ENCODE measurements around the gene FAM240A.

Gene FAM240A

DNA sequence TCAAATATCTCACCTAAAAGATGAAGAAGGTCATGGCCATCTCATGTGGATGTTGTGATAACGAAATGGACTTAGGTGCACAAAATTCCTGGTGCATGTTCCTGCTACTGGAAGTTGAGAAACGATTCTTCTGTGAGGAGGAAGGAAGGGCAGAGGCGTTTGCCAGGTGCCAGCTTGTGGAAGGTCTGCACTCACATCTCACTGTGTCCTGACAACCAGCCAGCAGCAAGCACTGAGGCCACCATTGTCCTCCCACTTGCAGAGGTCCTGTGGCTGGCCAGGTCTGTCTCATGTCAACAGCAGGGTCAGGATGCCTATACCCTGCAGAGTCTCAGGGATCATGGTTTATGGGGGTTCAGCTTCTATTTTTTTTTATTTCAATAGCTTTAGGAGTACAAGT is 3.7 kb downstream of the FAM240A start:
- H3K36me3 ChIP-seq (ENCODE audit: control insufficient read depth, low read length): no peaks in the 10 kb centered on the region
- H3K4me1 ChIP-seq (ENCODE audit: control insufficient read depth, low read length): no peaks in the 10 kb centered on the region
- H3K79me2 ChIP-seq (ENCODE audit: control insufficient read depth, low read length): no peaks in the 10 kb centered on the region
- H3K27ac ChIP-seq (ENCODE audit: low read depth, low read length): no peak overlapping the region
- no peaks in the 10 kb centered on the region for H3F3A ChIP-seq (ENCODE audit: control insufficient read depth, insufficient read depth)
- no peaks in the 10 kb centered on the region for H4K20me1 ChIP-seq (ENCODE audit: control insufficient read depth, insufficient read depth, low read depth, low read length)
- no peak overlapping the region for H3K4me2 ChIP-seq (ENCODE audit: low read length)
- TF ChIP-seq, protein P1, sequence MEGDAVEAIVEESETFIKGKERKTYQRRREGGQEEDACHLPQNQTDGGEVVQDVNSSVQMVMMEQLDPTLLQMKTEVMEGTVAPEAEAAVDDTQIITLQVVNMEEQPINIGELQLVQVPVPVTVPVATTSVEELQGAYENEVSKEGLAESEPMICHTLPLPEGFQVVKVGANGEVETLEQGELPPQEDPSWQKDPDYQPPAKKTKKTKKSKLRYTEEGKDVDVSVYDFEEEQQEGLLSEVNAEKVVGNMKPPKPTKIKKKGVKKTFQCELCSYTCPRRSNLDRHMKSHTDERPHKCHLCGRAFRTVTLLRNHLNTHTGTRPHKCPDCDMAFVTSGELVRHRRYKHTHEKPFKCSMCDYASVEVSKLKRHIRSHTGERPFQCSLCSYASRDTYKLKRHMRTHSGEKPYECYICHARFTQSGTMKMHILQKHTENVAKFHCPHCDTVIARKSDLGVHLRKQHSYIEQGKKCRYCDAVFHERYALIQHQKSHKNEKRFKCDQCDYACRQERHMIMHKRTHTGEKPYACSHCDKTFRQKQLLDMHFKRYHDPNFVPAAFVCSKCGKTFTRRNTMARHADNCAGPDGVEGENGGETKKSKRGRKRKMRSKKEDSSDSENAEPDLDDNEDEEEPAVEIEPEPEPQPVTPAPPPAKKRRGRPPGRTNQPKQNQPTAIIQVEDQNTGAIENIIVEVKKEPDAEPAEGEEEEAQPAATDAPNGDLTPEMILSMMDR (IDR thresholded peaks at IDR 0.05; ENCODE audit: low read depth, low read length, poor library complexity, severe bottlenecking): no peak
- TF ChIP-seq EZH2phosphoT487 (IDR thresholded peaks at IDR 0.05; ENCODE audit: borderline replicate concordance, low read length): no peak
- H3K9me2 ChIP-seq (replicated peaks; ENCODE audit: control insufficient read depth, low read length): no peaks in the 10 kb centered on the region
- H3K4me3 ChIP-seq (ENCODE audit: low read length): no peak overlapping the region
- H3K27me3 ChIP-seq (ENCODE audit: control insufficient read depth, low read length): peaks cover 27% of the 10 kb centered on the region
- H3K9me3 ChIP-seq (ENCODE audit: control insufficient read depth, insufficient read depth, low read length): no peaks in the 10 kb centered on the region

DNA sequence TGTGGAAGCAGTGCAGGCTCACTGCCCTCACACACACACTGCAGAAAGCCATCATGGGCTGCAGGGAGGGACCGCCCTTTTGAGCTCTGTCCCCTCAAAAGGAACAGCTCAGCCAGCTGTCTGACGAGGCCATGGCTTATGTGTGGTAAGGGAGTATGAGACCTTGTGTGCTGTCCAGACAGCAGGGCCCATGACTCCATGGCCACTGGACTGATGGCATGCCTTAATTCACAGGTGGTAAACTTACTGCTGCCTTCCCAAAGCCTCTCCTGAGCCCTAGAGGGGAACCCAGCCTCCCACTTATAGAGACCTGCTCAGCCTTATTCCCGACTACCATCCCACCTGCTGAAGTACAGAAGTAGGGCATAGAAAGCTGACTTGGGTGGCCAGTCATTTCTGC is 5.6 kb downstream of the FAM240A start:
- TF ChIP-seq, protein P1 (IDR thresholded peaks at IDR 0.05; ENCODE audit: low read depth, low read length, poor library complexity, severe bottlenecking): no peak
- no peak for TF ChIP-seq EZH2phosphoT487 (IDR thresholded peaks at IDR 0.05; ENCODE audit: borderline replicate concordance, low read length)
- no peaks in the 10 kb centered on the region for H3K9me2 ChIP-seq (replicated peaks; ENCODE audit: control insufficient read depth, low read length)
- no peaks in the 10 kb centered on the region for H3F3A ChIP-seq (ENCODE audit: control insufficient read depth, insufficient read depth)
- no peak overlapping the region for H3K4me3 ChIP-seq (ENCODE audit: low read length)
- H3K27ac ChIP-seq (ENCODE audit: low read depth, low read length): no peak overlapping the region
- H3K79me2 ChIP-seq (ENCODE audit: control insufficient read depth, low read length): no peaks in the 10 kb centered on the region
- no peaks in the 10 kb centered on the region for H3K36me3 ChIP-seq (ENCODE audit: control insufficient read depth, low read length)
- no peaks in the 10 kb centered on the region for H3K4me1 ChIP-seq (ENCODE audit: control insufficient read depth, low read length)
- H3K9me3 ChIP-seq (ENCODE audit: control insufficient read depth, insufficient read depth, low read length): no peaks in the 10 kb centered on the region
- no peak overlapping the region for H3K4me2 ChIP-seq (ENCODE audit: low read length)
- peaks cover 32% of the 10 kb centered on the region for H3K27me3 ChIP-seq (ENCODE audit: control insufficient read depth, low read length)
- no peaks in the 10 kb centered on the region for H4K20me1 ChIP-seq (ENCODE audit: control insufficient read depth, insufficient read depth, low read depth, low read length)

DNA sequence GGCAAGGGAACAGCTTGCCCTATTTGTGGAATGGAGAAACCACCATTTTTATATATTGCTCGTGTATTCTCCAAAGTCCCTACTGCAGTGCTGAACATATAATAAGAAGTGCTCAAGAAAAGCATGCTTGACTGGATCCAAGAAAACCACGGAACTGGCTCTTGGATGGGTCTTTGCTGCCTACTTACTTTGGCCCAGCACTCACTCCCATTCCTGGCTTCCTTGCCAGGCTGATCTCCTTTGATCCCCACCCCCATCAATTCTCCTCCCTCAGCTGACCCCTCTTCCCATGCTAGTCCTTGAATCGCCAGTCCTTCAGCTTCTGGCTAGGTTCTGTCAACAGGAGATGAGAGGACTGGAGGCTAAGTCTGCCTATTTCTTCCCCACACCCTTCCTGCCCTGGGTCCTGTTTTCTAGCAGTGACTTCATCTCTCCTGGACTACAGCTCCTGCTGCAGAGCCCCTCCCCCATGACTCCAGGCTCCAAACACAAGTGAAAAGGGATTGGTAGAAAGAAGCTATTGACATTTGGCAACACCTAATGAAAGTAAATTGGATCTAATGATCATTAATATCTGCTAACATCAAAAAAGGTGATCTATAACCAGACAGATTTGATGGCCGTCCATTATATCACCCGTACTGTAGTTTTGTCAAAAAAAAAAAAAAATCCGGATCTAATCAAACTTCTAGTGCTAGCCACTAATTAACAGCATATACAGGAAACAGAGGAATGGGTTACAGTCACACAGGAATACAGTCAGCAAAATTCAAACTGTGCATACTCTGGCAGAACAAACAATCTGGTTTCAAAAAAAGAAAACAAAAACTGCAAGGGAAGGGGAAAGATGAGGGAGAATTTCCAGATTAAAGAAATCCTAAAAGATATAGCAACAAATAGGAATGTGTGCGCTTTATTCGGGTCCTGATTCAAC is 7.8 kb downstream of the FAM240A start:
- Histone ChIP-seq H3K9me2 (replicated peaks; ENCODE audit: control insufficient read depth, low read length) (no peaks in the 10 kb centered on the region), H3K27me3 (ENCODE audit: control insufficient read depth, low read length) (peaks cover 35% of the 10 kb centered on the region), H3K4me2 (ENCODE audit: low read length) (no peak overlapping the region), H3F3A (ENCODE audit: control insufficient read depth, insufficient read depth) (no peaks in the 10 kb centered on the region), H3K9me3 (ENCODE audit: control insufficient read depth, insufficient read depth, low read length) (no peaks in the 10 kb centered on the region), H3K79me2 (ENCODE audit: control insufficient read depth, low read length) (no peaks in the 10 kb centered on the region), H3K27ac (ENCODE audit: low read depth, low read length) (no peak overlapping the region), H4K20me1 (ENCODE audit: control insufficient read depth, insufficient read depth, low read depth, low read length) (no peaks in the 10 kb centered on the region), H3K4me3 (ENCODE audit: low read length) (no peak overlapping the region), H3K36me3 (ENCODE audit: control insufficient read depth, low read length) (no peaks in the 10 kb centered on the region), H3K4me1 (ENCODE audit: control insufficient read depth, low read length) (no peaks in the 10 kb centered on the region; the same call in 1 of the 2 replicates)
- no peak for TF ChIP-seq EZH2phosphoT487 (IDR thresholded peaks at IDR 0.05; ENCODE audit: borderline replicate concordance, low read length)
- TF ChIP-seq, protein P1 (IDR thresholded peaks at IDR 0.05; ENCODE audit: low read depth, low read length, poor library complexity, severe bottlenecking): no peak

All from DOHH2 (cell line).